Stomach smooth muscle (tissue), 2 donors: ENCODE measurements around the gene ACTBL2.

Experiments
- H3K27ac ChIP-seq: one replicate; pipeline ENCODE4 v1.7.0; 2013; ENCODE audit warnings: mild to moderate bottlenecking, low read length, inconsistent platforms
- H3K27me3 ChIP-seq, 2 donors: one replicate each; pipeline ENCODE4 v1.7.0; 2013; ENCODE audit warnings: low read length in 2 of 2; ENCODE audit not compliant: insufficient read depth in 2 of 2, control insufficient read depth in 1 of 2
- H3K36me3 ChIP-seq, 2 donors: one replicate each; pipeline ENCODE4 v1.7.0; 2013; ENCODE audit warnings: low read length in 2 of 2; ENCODE audit not compliant: control insufficient read depth in 2 of 2, insufficient read depth in 2 of 2
- H3K4me1 ChIP-seq: one replicate; pipeline ENCODE4 v1.7.0; 2013; ENCODE audit warnings: low read length; ENCODE audit not compliant: control insufficient read depth, insufficient read depth
- H3K4me3 ChIP-seq, 2 donors: one replicate each; pipeline ENCODE4 v1.7.0; 2013; ENCODE audit warnings: low read length in 2 of 2
- H3K9ac ChIP-seq, 2 donors: one replicate each; pipeline ENCODE4 v1.7.0; 2013; ENCODE audit warnings: low read length in 2 of 2, mild to moderate bottlenecking in 1 of 2
- H3K9me3 ChIP-seq, 2 donors: one replicate each; pipeline ENCODE4 v1.7.0; 2013; ENCODE audit warnings: low read length in 2 of 2; ENCODE audit not compliant: control insufficient read depth in 2 of 2
- donor health status: healthy.
- donor health status: Pancreatic carcinoma.

Gene ACTBL2

GRCh38 chr5:57447658-57448057, 35.0 kb downstream of the ACTBL2 start:
- H3K4me3 ChIP-seq: no peak overlapping the region
- no peaks in the 10 kb centered on the region for H3K9me3 ChIP-seq
- H3K27ac ChIP-seq: no peak overlapping the region
- H3K4me1 ChIP-seq: peaks cover 3% of the 10 kb centered on the region
- H3K36me3 ChIP-seq: no peaks in the 10 kb centered on the region
- H3K27me3 ChIP-seq: no peaks in the 10 kb centered on the region
- no peak overlapping the region for H3K9ac ChIP-seq

- no peaks in the 10 kb centered on the region for H3K9me3 ChIP-seq
- H3K36me3 ChIP-seq: no peaks in the 10 kb centered on the region
- no peaks in the 10 kb centered on the region for H3K27me3 ChIP-seq
- H3K27ac ChIP-seq: no peak overlapping the region
- no peak overlapping the region for H3K4me3 ChIP-seq
- H3K9ac ChIP-seq: no peak overlapping the region
- peaks cover 5% of the 10 kb centered on the region for H3K4me1 ChIP-seq
Observed at GRCh38 chr5:57446966-57447365, 35.6 kb downstream of the ACTBL2 start.

GRCh38 chr5:57445705-57446037, 36.9 kb downstream of the ACTBL2 start:
- no peak overlapping the region for H3K9ac ChIP-seq
- peaks cover 5% of the 10 kb centered on the region for H3K4me1 ChIP-seq
- H3K27ac ChIP-seq: no peak overlapping the region
- H3K27me3 ChIP-seq: no peaks in the 10 kb centered on the region
- H3K36me3 ChIP-seq: no peaks in the 10 kb centered on the region
- H3K9me3 ChIP-seq: no peaks in the 10 kb centered on the region
- H3K4me3 ChIP-seq: no peak overlapping the region

GRCh38 chr5:57445006-57445704, 37.5 kb downstream of the ACTBL2 start:
- no peaks in the 10 kb centered on the region for H3K27me3 ChIP-seq
- H3K9ac ChIP-seq: no peak overlapping the region
- H3K27ac ChIP-seq: no peak overlapping the region
- H3K4me1 ChIP-seq: peaks cover 5% of the 10 kb centered on the region
- H3K4me3 ChIP-seq: no peak overlapping the region
- H3K9me3 ChIP-seq: no peaks in the 10 kb centered on the region
- H3K36me3 ChIP-seq: no peaks in the 10 kb centered on the region

- Histone ChIP-seq H3K27ac (no peak overlapping the region), H3K27me3 (no peaks in the 10 kb centered on the region)
Observed at GRCh38 chr5:57442080-57442839, 40.4 kb downstream of the ACTBL2 start.

GRCh38 chr5:57441557-57441956, 41.1 kb downstream of the ACTBL2 start:
- H3K4me1 ChIP-seq: peaks cover 9% of the 10 kb centered on the region
- H3K27me3 ChIP-seq: no peaks in the 10 kb centered on the region
- no peaks in the 10 kb centered on the region for H3K36me3 ChIP-seq
- no peaks in the 10 kb centered on the region for H3K9me3 ChIP-seq
- H3K27ac ChIP-seq: no peak overlapping the region
- H3K9ac ChIP-seq: no peak overlapping the region
- no peak overlapping the region for H3K4me3 ChIP-seq

More at GRCh38 chr5:57442080-57442839, 40.4 kb downstream of the ACTBL2 start:
- peaks cover 9% of the 10 kb centered on the region for H3K4me1 ChIP-seq
- H3K36me3 ChIP-seq: no peaks in the 10 kb centered on the region
- no peak overlapping the region for H3K9ac ChIP-seq
- H3K9me3 ChIP-seq: no peaks in the 10 kb centered on the region
- no peak overlapping the region for H3K4me3 ChIP-seq

- no peak overlapping the region for H3K9ac ChIP-seq
- H3K36me3 ChIP-seq: no peaks in the 10 kb centered on the region
- no peak overlapping the region for H3K27ac ChIP-seq
- H3K4me3 ChIP-seq: no peak overlapping the region
- no peaks in the 10 kb centered on the region for H3K27me3 ChIP-seq
- peaks cover 7% of the 10 kb centered on the region for H3K4me1 ChIP-seq
- H3K9me3 ChIP-seq: no peaks in the 10 kb centered on the region
Observed at GRCh38 chr5:57439601-57440000, 43.0 kb downstream of the ACTBL2 start.

GRCh38 chr5:57437976-57438805, 44.4 kb downstream of the ACTBL2 start:
- no peaks in the 10 kb centered on the region for H3K9me3 ChIP-seq
- no peak overlapping the region for H3K27ac ChIP-seq
- H3K9ac ChIP-seq: no peak overlapping the region
- H3K36me3 ChIP-seq: no peaks in the 10 kb centered on the region
- peaks cover 7% of the 10 kb centered on the region for H3K4me1 ChIP-seq
- H3K27me3 ChIP-seq: no peaks in the 10 kb centered on the region
- no peak overlapping the region for H3K4me3 ChIP-seq

- H3K27ac ChIP-seq: no peak overlapping the region
- H3K4me1 ChIP-seq: peaks cover 5% of the 10 kb centered on the region
- H3K4me3 ChIP-seq: no peak overlapping the region
Observed at GRCh38 chr5:57436586-57436985, 46.0 kb downstream of the ACTBL2 start.

GRCh38 chr5:57435701-57436134, 46.9 kb downstream of the ACTBL2 start:
- Histone ChIP-seq H3K36me3 (no peaks in the 10 kb centered on the region), H3K4me1 (peaks cover 5% of the 10 kb centered on the region), H3K9ac (no peak overlapping the region), H3K9me3 (no peaks in the 10 kb centered on the region), H3K27ac (no peak overlapping the region), H3K4me3 (no peak overlapping the region), H3K27me3 (no peaks in the 10 kb centered on the region)

More at GRCh38 chr5:57436586-57436985, 46.0 kb downstream of the ACTBL2 start:
- no peak overlapping the region for H3K9ac ChIP-seq
- no peaks in the 10 kb centered on the region for H3K36me3 ChIP-seq
- no peaks in the 10 kb centered on the region for H3K9me3 ChIP-seq
- H3K27me3 ChIP-seq: no peaks in the 10 kb centered on the region
